Heart right ventricle (tissue), 16 donors: Measurements from ENCODE around the gene IL6ST. TPM values are rescaled to one million over a fixed set of nuclear protein-coding genes. Genes with fewer than 3 reads are reported as not detected.
"Not testable (repeated sequence)": the region's sequence is repeated elsewhere in the genome, so short reads cannot be mapped to it uniquely, and the experiment has no call there.

Experiments
- ATAC-seq, 8 donors: fragments of 200-7000 bp; cut with Tn5 transposase; one replicate each; pipeline ENCODE4 v1.9.1; 2020; ENCODE audit warnings: mild to moderate bottlenecking in 8 of 8, moderate library complexity in 8 of 8, moderate number of reproducible peaks in 1 of 8
- DNase-seq, 2 donors: peaks; one replicate each; pipeline ENCODE4 v3.0.0-alpha.2; 2020
- H3K27ac ChIP-seq, 10 donors: fragments of 200-600 bp; sonication (generic) in 2 of 10; one replicate each; pipeline versions ENCODE4 v1.5.0 to v1.8.0; 2020 to 2022; ENCODE audit warnings: mild to moderate bottlenecking in 3 of 10
- H3K27me3 ChIP-seq, 7 donors: fragments of 200-600 bp; one replicate each; pipeline ENCODE4 v1.8.0; 2021 to 2022; ENCODE audit warnings: mild to moderate bottlenecking in 2 of 7
- H3K36me3 ChIP-seq, 9 donors: fragments of 200-600 bp; sonication (generic) in 1 of 9; one replicate each; pipeline versions ENCODE4 v1.5.0 to v1.8.0; 2020 to 2022; ENCODE audit warnings: mild to moderate bottlenecking in 2 of 9
- H3K4me1 ChIP-seq, 9 donors: fragments of 200-600 bp; sonication (generic) in 1 of 9; one replicate each; pipeline versions ENCODE4 v1.5.0 to v1.8.0; 2020 to 2022; ENCODE audit warnings: mild to moderate bottlenecking in 4 of 9
- H3K4me3 ChIP-seq, 10 donors: fragments of 200-600 bp; sonication (generic) in 2 of 10; one replicate each; pipeline versions ENCODE4 v1.5.0 to v1.8.0; 2020 to 2022; ENCODE audit warnings: mild to moderate bottlenecking in 7 of 10, moderate library complexity in 2 of 10
- H3K9me3 ChIP-seq, 11 donors: fragments of 200-600 bp in 10 of 11; sonication (generic) in 2 of 11; one replicate each; pipeline versions ENCODE4 v1.5.0 to v1.8.0; 2013 to 2022; ENCODE audit warnings: mild to moderate bottlenecking in 2 of 11, control low read depth in 1 of 11, moderate library complexity in 1 of 11
- WGBS, 2 donors: extraction: QIAGEN DNeasy Blood & Tissue Kit; methylation state at CpG; one replicate each; pipeline ENCODE4 v1.1.7; 2013; ENCODE audit warnings: inconsistent platforms in 1 of 2; 5-methylcytosine and 5-hydroxymethylcytosine counted together
- intact Hi-C, 10 donors: fragments of 100-400 bp; cut with DNase I; formaldehyde crosslinking; loops; one replicate each; pipeline versions ENCODE4 v1.11.1 to v1.14.2; 2022
- polyA plus RNA-seq, 2 donors: library from polyadenylated mRNA; stranded (reverse); fragments of 200-250 nt; gene quantifications; one replicate each; pipeline ENCODE4 v1.2.3, GENCODE V29; 2013
- total RNA-seq, 10 donors: library from RNA; stranded (reverse); fragmentation: NEBNext Ultra II Directional in 3 of 10; extraction: Animal tissue kit (Norgen Biotek cat#: 25700) in 3 of 10; gene quantifications; one replicate each; pipeline versions ENCODE4 v1.2.1 to v1.2.4, GENCODE V29; 2021 to 2023
- TF ChIP-seq, protein P1 (sequence below), 9 donors: fragments of 200-600 bp; sonication (generic) in 2 of 9; IDR thresholded peaks; one replicate each; pipeline versions ENCODE4 v1.5.0 to v1.8.0; 2021 to 2022; ENCODE audit warnings: antibody characterized with exemption in 9 of 9, mild to moderate bottlenecking in 5 of 9, moderate library complexity in 1 of 9
- donor health status: Arrhythmogenic right ventricular cardiomyopathy.
- donor health status: ischemic (EF 13 %, LVEDD 7.1; RV severe dilation, severe dysfunction).
- donor health status: healthy with polysubstance abuse.
- donor health status: DM: no; HTN: yes; CAD: no.
- donor health status: DM: no; HTN: no; CAD: no.
- donor health status: ischemic (EF 25% LVEDD 6.9; RV normal size, moderate dysfunction).
- donor health status: ischemic (EF 25% LVEDD 5.7; RV mildly dilated, moderate dysfunction).
- donor health status: healthy.
- donor health status: DM: yes; HTN: yes; CAD: no.
- donor health status: Ischemic cardiomyopathy.
- donor health status: ischemic (EF 35%, LVEDD 5.7; RV mildly dilated, moderate dysfunction).
- donor health status: nonischemic (EF 11% LVEDD 7.7; RV severe dilation, severe dysfunction).
- donor health status: DM: yes; HTN: yes; CAD: no.
- donor health status: PGD.
- donor health status: ischemic (EF 29% LVEDD 5.4; RV normal size, mild dysfunction).
- donor health status: nonischemic (EF 23%, LVEDD 6.1; RV moderate dilation, normal function).

The IL6ST gene
- total and polyA plus RNA-seq, 12 donors, result 23.7 to 190 (median 134) TPM

DNA sequence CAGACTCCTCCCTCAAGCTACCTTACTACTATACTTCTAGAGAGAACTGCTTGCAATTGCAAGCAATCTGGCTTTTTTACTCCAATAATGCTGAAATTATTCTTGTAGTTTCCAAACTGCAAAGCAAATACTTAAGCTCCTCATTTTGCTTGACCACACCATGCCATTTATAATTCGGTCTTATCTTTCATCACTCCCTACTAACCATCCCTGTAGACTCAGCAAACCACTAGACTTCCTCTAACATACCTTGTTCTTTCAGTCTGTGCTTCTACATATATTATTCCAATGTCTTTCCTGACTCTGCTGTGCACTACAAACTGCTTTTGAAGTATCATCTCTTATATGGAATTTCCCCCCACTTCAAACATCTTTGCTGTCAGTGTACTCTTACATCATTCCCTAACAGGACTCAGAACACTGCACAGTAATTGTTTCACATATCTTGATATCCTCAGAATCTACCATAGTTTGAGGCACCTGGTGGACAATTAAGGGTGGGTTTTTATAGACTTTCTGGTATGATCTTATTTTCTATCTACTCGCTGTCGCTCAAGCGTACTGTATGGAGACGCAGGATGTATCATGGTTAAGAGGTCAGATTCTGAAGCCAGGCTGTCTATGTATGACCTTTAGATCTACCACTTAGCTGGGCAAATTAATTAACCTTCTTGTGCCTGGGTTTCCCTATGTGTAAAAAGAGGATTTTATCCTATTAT, 2.8 kb downstream of the IL6ST start:
- H3K27ac ChIP-seq, result peak overlapping the region; percentile 4 to 100 (median 99)

DNA sequence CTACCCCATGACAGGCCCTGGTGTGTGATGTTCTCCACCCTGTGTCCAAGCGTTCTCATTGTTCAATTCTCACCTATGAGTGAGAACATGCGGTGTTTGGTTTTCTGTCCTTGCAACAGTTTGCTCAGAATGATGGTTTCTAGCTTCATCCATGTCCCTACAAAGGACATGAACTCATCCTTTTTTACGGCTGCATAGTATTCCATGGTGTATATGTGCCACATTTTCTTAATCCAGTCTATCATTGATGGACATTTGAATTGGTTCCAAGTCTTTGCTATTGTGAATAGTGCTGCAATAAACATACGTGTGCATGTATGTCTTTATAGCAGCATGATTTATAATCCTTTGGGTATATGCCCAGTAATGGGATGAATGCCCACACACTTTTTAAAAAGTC, 3.9 kb downstream of the IL6ST start:
- intact Hi-C loops, result loop anchor here in 6 of 10 donors (2.0 to 10.0 kb wide), 6 partner anchors 81 to 210 kb away; no protein-coding TSS in a partner anchor
- peaks cover 0 to 11% (median 0%) of the 10 kb centered on the region in 11 donors for H3K9me3 ChIP-seq

More for the DNA sequence above, 2.8 kb downstream of the IL6ST start:
- no peaks in the 10 kb centered on the region for H3K27me3 ChIP-seq
- WGBS, 2 donors, result 31 to 38% methylated on average over 5 of the region's 5 CpGs
- TF ChIP-seq, protein P1, sequence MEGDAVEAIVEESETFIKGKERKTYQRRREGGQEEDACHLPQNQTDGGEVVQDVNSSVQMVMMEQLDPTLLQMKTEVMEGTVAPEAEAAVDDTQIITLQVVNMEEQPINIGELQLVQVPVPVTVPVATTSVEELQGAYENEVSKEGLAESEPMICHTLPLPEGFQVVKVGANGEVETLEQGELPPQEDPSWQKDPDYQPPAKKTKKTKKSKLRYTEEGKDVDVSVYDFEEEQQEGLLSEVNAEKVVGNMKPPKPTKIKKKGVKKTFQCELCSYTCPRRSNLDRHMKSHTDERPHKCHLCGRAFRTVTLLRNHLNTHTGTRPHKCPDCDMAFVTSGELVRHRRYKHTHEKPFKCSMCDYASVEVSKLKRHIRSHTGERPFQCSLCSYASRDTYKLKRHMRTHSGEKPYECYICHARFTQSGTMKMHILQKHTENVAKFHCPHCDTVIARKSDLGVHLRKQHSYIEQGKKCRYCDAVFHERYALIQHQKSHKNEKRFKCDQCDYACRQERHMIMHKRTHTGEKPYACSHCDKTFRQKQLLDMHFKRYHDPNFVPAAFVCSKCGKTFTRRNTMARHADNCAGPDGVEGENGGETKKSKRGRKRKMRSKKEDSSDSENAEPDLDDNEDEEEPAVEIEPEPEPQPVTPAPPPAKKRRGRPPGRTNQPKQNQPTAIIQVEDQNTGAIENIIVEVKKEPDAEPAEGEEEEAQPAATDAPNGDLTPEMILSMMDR (IDR thresholded peaks at IDR 0.05), result no peak
- ATAC-seq (no peak), DNase-seq (no peak)
- peaks cover 0 to 1% (median 0%) of the 10 kb centered on the region in 11 donors for H3K9me3 ChIP-seq
- intact Hi-C loops, result loop anchor here in 6 of 10 donors (2.0 to 10.0 kb wide), 6 partner anchors 80 to 209 kb away; no protein-coding TSS in a partner anchor
- H3K36me3 ChIP-seq, result peaks cover 0 to 5% (median 0%) of the 10 kb centered on the region in 9 donors
- H3K4me1 ChIP-seq, result peaks cover 0 to 73% (median 53%) of the 10 kb centered on the region in 9 donors
- peak overlapping the region; percentile 65 to 90 (median 80) for H3K4me3 ChIP-seq

GRCh38 chr5:55989860-55990259, 4.9 kb downstream of the IL6ST start:
- no peak overlapping the region for H3K4me3 ChIP-seq
- 58 to 64% methylated on average over 1 of the region's 1 CpG for WGBS, 2 donors
- DNase-seq (no peak), ATAC-seq (no peak)
- intact Hi-C loops, result loop anchor here in 6 of 10 donors (2.0 to 10.0 kb wide), 6 partner anchors 82 to 211 kb away; no protein-coding TSS in a partner anchor
- peak overlapping the region in 2 of 10 donors; percentile 3 to 11 for H3K27ac ChIP-seq
- peaks cover 0 to 11% (median 0%) of the 10 kb centered on the region in 11 donors for H3K9me3 ChIP-seq
- peaks cover 0 to 74% (median 46%) of the 10 kb centered on the region in 9 donors for H3K4me1 ChIP-seq
- H3K36me3 ChIP-seq, result peaks cover 0 to 20% (median 0%) of the 10 kb centered on the region in 9 donors
- TF ChIP-seq, protein P1 (IDR thresholded peaks at IDR 0.05), result no peak
- H3K27me3 ChIP-seq, result no peaks in the 10 kb centered on the region

More for the DNA sequence above, 3.9 kb downstream of the IL6ST start:
- peaks cover 0 to 72% (median 49%) of the 10 kb centered on the region in 9 donors for H3K4me1 ChIP-seq
- not testable (repeated sequence) for ATAC-seq, DNase-seq, H3K27me3 ChIP-seq, H3K4me3 ChIP-seq
- peak overlapping the region in 1 of 10 donors; percentile 99 for H3K27ac ChIP-seq
- 91 to 95% methylated on average over 4 of the region's 4 CpGs for WGBS, 2 donors
- H3K36me3 ChIP-seq, result peaks cover 0 to 15% (median 0%) of the 10 kb centered on the region in 9 donors

GRCh38 chr5:55988979-55989638, 5.7 kb downstream of the IL6ST start:
- Histone ChIP-seq H3K36me3 (peaks cover 0 to 20% (median 0%) of the 10 kb centered on the region in 9 donors), H3K4me1 (peaks cover 0 to 81% (median 54%) of the 10 kb centered on the region in 9 donors), H3K4me3 (no peak overlapping the region), H3K27ac (peak overlapping the region in 1 of 10 donors; percentile 3), H3K27me3 (no peaks in the 10 kb centered on the region), H3K9me3 (peaks cover 0 to 11% (median 0%) of the 10 kb centered on the region in 11 donors)
- intact Hi-C loops, result loop anchor here in 1 of 10 donors (5.0 kb wide), 1 partner anchor 208 kb away; no protein-coding TSS in a partner anchor
- 53 to 69% methylated on average over 4 of the region's 4 CpGs for WGBS, 2 donors
- ATAC-seq, result no peak
- no peak for DNase-seq
- TF ChIP-seq, protein P1 (IDR thresholded peaks at IDR 0.05), result no peak

- Histone ChIP-seq H3K4me1 (peaks cover 0 to 87% (median 61%) of the 10 kb centered on the region in 9 donors), H3K36me3 (peaks cover 0 to 20% (median 0%) of the 10 kb centered on the region in 9 donors), H3K9me3 (peaks cover 0 to 11% (median 0%) of the 10 kb centered on the region in 11 donors)
- not testable (repeated sequence) for DNase-seq, H3K4me3 ChIP-seq, ATAC-seq, H3K27me3 ChIP-seq, H3K27ac ChIP-seq
- intact Hi-C loops, result loop anchor here in 1 of 10 donors (5.0 kb wide), 1 partner anchor 209 kb away; no protein-coding TSS in a partner anchor
- WGBS, 2 donors, result 97 to 98% methylated on average over 10 of the region's 10 CpGs
Measured at GRCh38 chr5:55988428-55988827, 6.3 kb downstream of the IL6ST start.
